Activated B cell treated with CpG ODN at 0.5 μM for 24 hours (primary cell): Measurements from ENCODE around the gene GTF2F1. TPM values are rescaled to one million over a fixed set of nuclear protein-coding genes. Genes with fewer than 3 reads are reported as not detected.

Source experiments
- ATAC-seq: fragments of 200-7000 bp; cut with Tn5 transposase; one replicate; pipeline ENCODE4 v1.10.0; 2021; ENCODE audit warnings: low read depth, mild to moderate bottlenecking, moderate library complexity
- CTCF ChIA-PET: fragments of 350-600 bp; sonication (Branson Sonifier 250); formaldehyde crosslinking; loops from one replicate; lab custom pipeline; 2021; ENCODE audit warnings: antibody characterized with exemption; lab: Charles Lee
- POLR2A ChIA-PET: fragments of 350-600 bp; sonication (Branson Sonifier 250); formaldehyde crosslinking; loops from one replicate; lab custom pipeline; 2021; ENCODE audit warnings: antibody characterized with exemption; lab: Charles Lee
- DNase-seq: peaks from one replicate; pipeline ENCODE4 v3.0.0; 2022
- H3K27ac Mint-ChIP-seq: one replicate; pipeline ENCODE4 v1.8.0; 2020; ENCODE audit warnings: mixed read lengths
- H3K27me3 Mint-ChIP-seq: one replicate; pipeline ENCODE4 v1.8.0; 2021; ENCODE audit warnings: mixed read lengths
- H3K36me3 Mint-ChIP-seq: one replicate; pipeline ENCODE4 v1.8.0; 2021; ENCODE audit warnings: low read depth, mixed read lengths
- H3K4me1 Mint-ChIP-seq: one replicate; pipeline ENCODE4 v1.8.0; 2021; ENCODE audit warnings: mixed read lengths
- H3K4me3 Mint-ChIP-seq: one replicate; pipeline ENCODE4 v1.8.0; 2020; ENCODE audit warnings: mild to moderate bottlenecking, mixed read lengths
- H3K9me3 Mint-ChIP-seq: one replicate; pipeline ENCODE4 v1.8.0; 2020; ENCODE audit warnings: mixed read lengths
- intact Hi-C: fragments of 100-400 bp; cut with micrococcal nuclease; formaldehyde crosslinking; loops from one replicate; pipeline ENCODE4 v1.15.1; 2024
- total RNA-seq: library from RNA; stranded (reverse); gene quantifications from 2 replicates; pipeline ENCODE4 v1.2.3, GENCODE V29; 2022
- TF ChIP-seq, protein P1 (sequence below): fragments of 200-600 bp; IDR thresholded peaks from one replicate; pipeline ENCODE4 v1.8.0; 2022; ENCODE audit warnings: antibody characterized with exemption, mild to moderate bottlenecking

Gene GTF2F1, protein sequence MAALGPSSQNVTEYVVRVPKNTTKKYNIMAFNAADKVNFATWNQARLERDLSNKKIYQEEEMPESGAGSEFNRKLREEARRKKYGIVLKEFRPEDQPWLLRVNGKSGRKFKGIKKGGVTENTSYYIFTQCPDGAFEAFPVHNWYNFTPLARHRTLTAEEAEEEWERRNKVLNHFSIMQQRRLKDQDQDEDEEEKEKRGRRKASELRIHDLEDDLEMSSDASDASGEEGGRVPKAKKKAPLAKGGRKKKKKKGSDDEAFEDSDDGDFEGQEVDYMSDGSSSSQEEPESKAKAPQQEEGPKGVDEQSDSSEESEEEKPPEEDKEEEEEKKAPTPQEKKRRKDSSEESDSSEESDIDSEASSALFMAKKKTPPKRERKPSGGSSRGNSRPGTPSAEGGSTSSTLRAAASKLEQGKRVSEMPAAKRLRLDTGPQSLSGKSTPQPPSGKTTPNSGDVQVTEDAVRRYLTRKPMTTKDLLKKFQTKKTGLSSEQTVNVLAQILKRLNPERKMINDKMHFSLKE
- total RNA-seq: 67.6 and 68.1 TPM in 2 replicates

DNA sequence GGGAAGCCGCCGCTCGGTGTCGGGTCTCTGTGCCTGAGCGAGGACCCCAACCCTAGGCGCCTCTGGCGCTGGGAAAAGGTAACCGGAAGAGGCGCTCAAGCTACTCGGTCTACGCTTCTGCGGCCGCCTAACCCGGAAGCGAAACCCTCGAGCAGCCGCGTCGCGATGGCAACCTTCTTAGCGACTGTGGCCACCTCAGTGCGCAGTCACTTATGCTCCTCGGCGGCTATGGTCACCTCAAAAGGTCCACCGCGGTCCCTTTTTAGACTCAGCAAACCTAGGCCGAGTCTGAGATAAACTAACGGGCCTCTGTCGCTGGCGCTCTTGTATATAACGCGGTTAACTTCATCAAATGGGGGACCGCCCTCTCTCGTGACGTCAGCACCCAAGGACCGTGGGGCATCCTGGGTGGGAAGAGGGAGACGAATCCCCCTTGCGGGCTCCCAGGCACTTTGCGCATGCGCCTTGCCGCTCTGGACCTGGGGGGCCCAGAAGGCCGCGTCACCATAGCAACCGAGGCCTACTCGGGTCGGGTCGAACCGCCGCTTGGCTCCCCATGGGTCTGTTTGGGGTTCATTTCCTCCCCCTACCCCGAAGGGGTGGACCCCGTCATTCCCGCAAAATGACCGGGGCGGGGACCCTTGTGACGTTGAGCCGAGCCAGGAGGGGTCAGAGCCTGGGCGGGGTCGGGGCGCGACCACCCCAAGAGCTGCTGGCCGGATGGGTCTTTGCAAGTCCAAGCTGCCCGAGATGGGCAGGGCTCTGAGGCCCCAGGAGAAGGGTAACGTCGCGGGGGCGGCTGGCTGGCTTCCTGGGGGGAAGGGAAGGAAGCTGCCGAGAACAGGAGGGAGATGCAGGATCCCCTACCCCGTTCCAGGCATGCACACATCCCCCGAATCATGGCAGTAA is at the start of gene GTF2F1:
TSS of gene GTF2F1 (minus strand) at position 91 of the 909 bp plus-strand sequence. CDS start 169 bp downstream, outside the sequence.
- ATAC-seq (peak; percentile 85), DNase-seq (peak; percentile 92)
- intact Hi-C loops: loop anchor here (1.0 to 2.0 kb wide), 6 partner anchors 20 to 194 kb away; partner anchors contain the start of gene CLPP
- TF ChIP-seq, protein P1, sequence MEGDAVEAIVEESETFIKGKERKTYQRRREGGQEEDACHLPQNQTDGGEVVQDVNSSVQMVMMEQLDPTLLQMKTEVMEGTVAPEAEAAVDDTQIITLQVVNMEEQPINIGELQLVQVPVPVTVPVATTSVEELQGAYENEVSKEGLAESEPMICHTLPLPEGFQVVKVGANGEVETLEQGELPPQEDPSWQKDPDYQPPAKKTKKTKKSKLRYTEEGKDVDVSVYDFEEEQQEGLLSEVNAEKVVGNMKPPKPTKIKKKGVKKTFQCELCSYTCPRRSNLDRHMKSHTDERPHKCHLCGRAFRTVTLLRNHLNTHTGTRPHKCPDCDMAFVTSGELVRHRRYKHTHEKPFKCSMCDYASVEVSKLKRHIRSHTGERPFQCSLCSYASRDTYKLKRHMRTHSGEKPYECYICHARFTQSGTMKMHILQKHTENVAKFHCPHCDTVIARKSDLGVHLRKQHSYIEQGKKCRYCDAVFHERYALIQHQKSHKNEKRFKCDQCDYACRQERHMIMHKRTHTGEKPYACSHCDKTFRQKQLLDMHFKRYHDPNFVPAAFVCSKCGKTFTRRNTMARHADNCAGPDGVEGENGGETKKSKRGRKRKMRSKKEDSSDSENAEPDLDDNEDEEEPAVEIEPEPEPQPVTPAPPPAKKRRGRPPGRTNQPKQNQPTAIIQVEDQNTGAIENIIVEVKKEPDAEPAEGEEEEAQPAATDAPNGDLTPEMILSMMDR: no peak
- Mint-ChIP-seq H3K4me3 (peak within 1 kb of the TSS; percentile 94), H3K27ac (peak within 1 kb of the TSS; percentile 94), H3K36me3 (peaks cover 30% of the 10 kb centered on the region), H3K9me3 (no peaks in the 10 kb centered on the region), H3K27me3 (no peaks in the 10 kb centered on the region), H3K4me1 (peaks cover 23% of the 10 kb centered on the region)
- CTCF ChIA-PET: no interaction called here
- POLR2A ChIA-PET: interaction anchor here (0.5 to 1.6 kb wide), 7 partner anchors 10 to 88 kb away, joined by 3 to 15 read pairs (median 6); partner anchors contain the start of genes ALKBH7, DENND1C and KHSRP

DNA sequence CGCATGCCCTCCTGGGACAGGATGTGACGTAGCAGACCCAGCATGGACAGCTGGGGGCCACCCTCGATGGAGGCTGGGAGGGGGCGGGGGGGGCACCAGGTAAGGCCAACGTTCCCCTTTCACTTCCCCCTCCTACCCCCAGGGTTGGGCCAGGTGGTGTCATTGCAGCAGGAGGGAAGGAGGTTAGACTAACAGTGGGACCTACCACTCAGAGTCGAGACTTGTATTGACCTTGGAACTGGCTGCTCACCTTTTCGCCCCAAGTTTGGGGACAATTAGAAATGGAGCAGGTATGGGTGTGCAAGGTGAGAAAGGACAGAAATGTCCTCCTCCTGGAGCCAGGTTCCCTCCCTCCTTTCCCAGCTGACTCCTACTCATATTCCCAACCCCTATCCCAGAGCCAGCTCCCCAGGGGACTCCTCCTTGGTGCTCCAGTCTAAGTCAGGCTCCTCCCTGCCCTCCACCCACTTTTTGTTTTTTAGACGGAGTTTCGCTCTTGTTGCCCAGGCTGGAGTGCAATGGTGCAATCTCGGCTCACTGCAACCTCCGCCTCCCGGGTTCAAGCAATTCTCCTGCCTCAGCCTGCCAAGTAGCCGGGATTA is 49.2 kb upstream of the GTF2F1 start:
- CTCF ChIA-PET: no interaction called here
- POLR2A ChIA-PET: no interaction called here

DNA sequence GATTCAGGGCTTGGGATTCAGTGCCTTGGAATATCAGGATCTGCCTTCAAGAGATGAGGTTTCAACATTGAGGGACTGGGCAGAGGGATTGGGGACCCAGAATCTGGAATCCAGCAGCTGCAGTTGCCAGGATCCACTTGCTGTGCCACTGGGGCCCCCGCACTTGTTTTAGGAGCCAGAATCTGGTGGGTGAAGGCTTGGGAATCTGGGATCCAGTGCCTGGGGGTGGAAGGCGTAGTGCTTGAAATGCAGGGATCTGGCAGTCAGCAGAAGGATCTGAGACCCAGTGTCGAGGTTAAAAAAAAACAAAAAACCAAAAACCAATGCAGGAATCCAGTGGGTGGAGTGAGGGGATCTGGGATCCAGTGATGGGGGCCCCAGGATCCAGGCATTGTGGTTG is 47.9 kb upstream of the GTF2F1 start:
- intact Hi-C loops: no loop called here
- POLR2A ChIA-PET: no interaction called here
- DNase-seq (no peak), ATAC-seq (no peak)
- H3K36me3 Mint-ChIP-seq: no peaks in the 10 kb centered on the region
- H3K9me3 Mint-ChIP-seq: no peaks in the 10 kb centered on the region
- no peaks in the 10 kb centered on the region for H3K4me1 Mint-ChIP-seq
- H3K27ac Mint-ChIP-seq: no peak overlapping the region
- no peak overlapping the region for H3K4me3 Mint-ChIP-seq
- TF ChIP-seq, protein P1: no peak
- no peaks in the 10 kb centered on the region for H3K27me3 Mint-ChIP-seq
- CTCF ChIA-PET: no interaction called here

More for the DNA sequence above, 49.2 kb upstream of the GTF2F1 start:
- peaks cover 1% of the 10 kb centered on the region for H3K9me3 Mint-ChIP-seq
- intact Hi-C loops: no loop called here
- no peak overlapping the region for H3K27ac Mint-ChIP-seq
- H3K4me3 Mint-ChIP-seq: no peak overlapping the region
- DNase-seq (no peak), ATAC-seq (no peak)
- peaks cover 4% of the 10 kb centered on the region for H3K36me3 Mint-ChIP-seq
- H3K27me3 Mint-ChIP-seq: no peaks in the 10 kb centered on the region
- no peaks in the 10 kb centered on the region for H3K4me1 Mint-ChIP-seq
- TF ChIP-seq, protein P1: no peak

DNA sequence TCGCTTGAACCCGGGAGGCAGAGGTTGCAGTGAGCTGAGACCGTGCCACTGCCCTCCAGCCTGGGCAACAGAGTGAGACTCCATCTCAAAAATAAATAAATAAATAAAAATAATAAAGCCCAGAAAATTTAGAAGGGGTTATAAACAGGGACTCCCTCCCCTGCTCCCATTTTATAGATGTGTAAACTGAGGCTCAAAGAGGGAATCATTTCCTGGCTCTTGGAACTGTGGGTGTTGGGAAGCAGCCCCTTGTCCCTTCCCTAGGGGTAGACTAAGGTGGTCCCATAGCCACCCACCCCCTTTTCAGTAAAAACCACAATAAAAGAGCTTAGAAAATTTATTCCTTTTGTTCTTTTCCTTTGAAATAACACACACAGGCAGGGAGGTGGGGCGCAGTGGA is 46.8 kb upstream of the GTF2F1 start:
- H3K4me3 Mint-ChIP-seq: no peak overlapping the region
- ChIA-PET POLR2A (no interaction called here), CTCF (no interaction called here)
- H3K4me1 Mint-ChIP-seq: no peaks in the 10 kb centered on the region
- H3K27me3 Mint-ChIP-seq: no peaks in the 10 kb centered on the region
- H3K36me3 Mint-ChIP-seq: no peaks in the 10 kb centered on the region
- no peaks in the 10 kb centered on the region for H3K9me3 Mint-ChIP-seq
- H3K27ac Mint-ChIP-seq: no peak overlapping the region
- no peak for DNase-seq
- TF ChIP-seq, protein P1: no peak
- no peak for ATAC-seq
- intact Hi-C loops: no loop called here
